T-helper 1 cell treated with Interleukin-12 subunit alpha and Interleukin-12 subunit beta and Interleukin-4 antibody, amounts not matched to agents 30 μg/mL and 1 μg/mL, for 36 hours (primary cell): ENCODE data around the gene MKI67.
"Not testable (repeated sequence)": the region's sequence is repeated elsewhere in the genome, so short reads cannot be mapped to it uniquely, and the experiment has no call there.

Experiments used
- H3K27ac Mint-ChIP-seq: one replicate; pipeline ENCODE4 v1.8.0; 2021; ENCODE audit warnings: mild to moderate bottlenecking, mixed read lengths
- H3K27me3 Mint-ChIP-seq: one replicate; pipeline ENCODE4 v1.8.0; 2021; ENCODE audit warnings: low read depth, mixed read lengths
- H3K36me3 Mint-ChIP-seq: one replicate; pipeline ENCODE4 v1.8.0; 2021; ENCODE audit warnings: low read depth, mixed read lengths
- H3K4me1 Mint-ChIP-seq: one replicate; pipeline ENCODE4 v1.8.0; 2021; ENCODE audit warnings: low read depth, mixed read lengths
- H3K4me3 Mint-ChIP-seq: one replicate; pipeline ENCODE4 v1.8.0; 2021; ENCODE audit warnings: mild to moderate bottlenecking, moderate library complexity, mixed read lengths
- H3K9me3 Mint-ChIP-seq: one replicate; pipeline ENCODE4 v1.8.0; 2021; ENCODE audit warnings: mixed read lengths

Gene MKI67

DNA sequence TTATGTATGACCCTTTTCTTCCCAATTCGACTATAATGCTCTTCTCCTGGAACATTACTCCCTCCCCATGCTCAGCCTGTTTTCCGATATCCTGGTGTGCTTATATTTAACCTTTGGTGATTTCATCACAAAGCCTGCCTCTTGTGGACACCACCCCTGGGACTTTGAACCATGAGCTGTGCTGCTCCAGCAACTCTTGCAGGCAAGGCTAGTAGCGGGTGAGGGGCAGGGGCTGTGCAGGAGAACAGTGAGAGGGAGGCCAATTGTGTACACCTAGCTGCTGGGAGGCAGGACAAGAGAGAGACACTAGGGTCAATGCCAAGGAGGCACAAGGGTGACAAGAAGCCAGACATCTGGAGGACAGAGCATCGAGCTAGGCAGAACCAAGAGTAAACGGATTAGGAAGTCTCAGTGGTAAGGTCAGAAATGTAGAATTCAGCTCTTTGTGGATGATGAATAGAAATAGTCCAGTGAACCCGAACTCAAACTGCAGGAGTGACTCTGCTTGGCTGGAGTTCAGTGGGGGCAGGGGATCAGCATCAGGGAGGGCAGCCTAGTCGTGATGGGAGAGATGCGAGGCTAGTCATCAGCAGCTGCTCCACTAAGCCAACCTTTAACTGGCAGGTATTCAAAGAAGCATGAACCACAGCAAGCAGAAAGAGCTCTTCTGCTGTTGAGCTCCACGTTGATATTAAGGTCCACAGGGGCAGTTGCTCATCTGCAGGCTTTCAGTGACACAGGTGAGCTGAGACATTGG, 31.0 kb upstream of the MKI67 start:
- peaks cover 35% of the 10 kb centered on the region for H3K27me3 Mint-ChIP-seq
- H3K9me3 Mint-ChIP-seq = no peaks in the 10 kb centered on the region
- no peaks in the 10 kb centered on the region for H3K36me3 Mint-ChIP-seq
- H3K4me3 Mint-ChIP-seq = no peak overlapping the region
- no peak overlapping the region for H3K27ac Mint-ChIP-seq
- H3K4me1 Mint-ChIP-seq = peaks cover 13% of the 10 kb centered on the region

DNA sequence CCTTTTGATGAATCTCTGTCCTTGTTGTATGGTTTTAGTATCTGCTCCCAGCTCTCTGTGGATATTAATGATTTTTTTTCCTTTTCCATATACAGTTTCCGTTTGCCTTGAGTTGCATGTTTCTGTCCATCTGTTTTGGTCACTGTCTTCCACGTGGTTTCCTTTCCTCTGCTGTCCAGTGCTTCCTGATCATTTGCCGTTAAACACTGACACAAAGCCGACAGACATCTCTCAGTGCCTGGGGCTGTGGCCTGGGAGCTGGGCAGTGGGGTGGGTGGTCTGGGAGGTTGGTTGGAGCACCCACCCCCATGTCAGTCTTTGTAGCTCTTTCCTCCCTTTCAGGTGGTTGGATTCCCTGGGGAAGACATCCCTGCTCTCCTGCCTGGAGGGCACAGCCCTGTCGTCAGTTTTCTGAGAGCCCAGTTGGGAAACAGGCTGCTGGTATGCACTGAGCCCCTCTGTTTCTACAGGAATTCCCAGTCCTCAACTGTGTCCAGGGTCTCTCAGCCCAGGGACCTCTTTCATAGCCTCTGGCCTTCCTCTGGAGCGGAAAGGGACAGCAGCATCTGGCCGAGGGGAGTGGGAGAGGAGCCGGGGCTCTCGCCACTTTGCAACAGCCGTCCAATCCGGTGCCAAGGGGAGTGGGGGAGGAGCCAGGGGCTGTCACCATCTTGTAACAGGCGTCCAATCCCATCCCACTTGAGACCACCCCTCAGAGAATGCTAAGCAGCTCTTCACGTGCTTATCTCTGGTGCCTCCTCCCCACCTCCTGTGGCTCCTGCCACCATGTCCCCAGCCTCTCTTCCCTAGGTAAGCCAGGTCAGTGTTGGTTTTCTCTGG, 26.7 kb upstream of the MKI67 start:
- H3K27me3 Mint-ChIP-seq = peaks cover 46% of the 10 kb centered on the region
- peaks cover 2% of the 10 kb centered on the region for H3K4me1 Mint-ChIP-seq
- H3K9me3 Mint-ChIP-seq = no peaks in the 10 kb centered on the region
- no peak overlapping the region for H3K4me3 Mint-ChIP-seq
- H3K27ac Mint-ChIP-seq = no peak overlapping the region
- H3K36me3 Mint-ChIP-seq = no peaks in the 10 kb centered on the region

DNA sequence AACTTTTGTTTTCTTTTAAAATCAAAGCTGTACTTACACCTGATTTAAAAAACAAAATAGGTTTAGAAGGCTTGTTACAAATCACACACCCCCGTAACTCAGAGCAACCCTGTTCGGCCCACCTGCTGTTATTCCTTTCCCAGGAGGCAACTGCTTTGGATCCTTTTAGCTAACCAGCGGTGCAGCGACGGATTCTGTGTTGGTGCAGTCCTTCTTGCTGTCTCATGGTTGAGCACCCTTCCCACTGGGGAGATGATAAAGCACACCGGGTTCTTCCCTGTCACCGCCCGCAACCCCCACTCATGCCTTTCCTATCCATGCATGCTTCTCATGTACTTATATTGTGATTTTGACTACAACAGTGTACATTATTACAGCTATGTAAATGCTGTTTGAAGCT, 24.8 kb upstream of the MKI67 start:
- peaks cover 42% of the 10 kb centered on the region for H3K27me3 Mint-ChIP-seq
- no peaks in the 10 kb centered on the region for H3K36me3 Mint-ChIP-seq
- H3K27ac Mint-ChIP-seq = no peak overlapping the region
- H3K9me3 Mint-ChIP-seq = no peaks in the 10 kb centered on the region
- H3K4me3 Mint-ChIP-seq = peak overlapping the region; percentile 65
- H3K4me1 Mint-ChIP-seq = peaks cover 9% of the 10 kb centered on the region

DNA sequence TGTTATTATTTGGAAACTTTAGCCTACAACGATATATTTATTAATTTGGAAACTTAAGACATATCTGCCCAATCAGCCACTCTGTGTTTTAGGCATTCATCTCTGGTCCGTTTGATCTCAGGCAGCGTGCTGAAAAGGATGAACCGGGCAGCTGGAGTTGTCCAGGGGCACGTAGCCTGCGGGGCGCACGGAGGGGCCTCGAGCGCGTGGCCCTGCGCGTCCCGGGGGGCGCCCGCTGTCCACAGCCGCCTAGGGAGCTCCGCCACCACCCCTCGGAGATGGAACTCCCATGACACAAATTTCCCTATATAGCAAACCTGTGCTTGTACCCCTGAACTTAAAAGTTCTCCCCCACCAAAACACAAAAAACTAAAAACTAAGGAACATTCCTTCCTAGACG, 24.3 kb upstream of the MKI67 start:
- Mint-ChIP-seq H3K9me3 (peaks cover 4% of the 10 kb centered on the region), H3K4me1 (peaks cover 13% of the 10 kb centered on the region), H3K4me3 (peak overlapping the region; percentile 65), H3K27me3 (peaks cover 37% of the 10 kb centered on the region), H3K27ac (no peak overlapping the region), H3K36me3 (peaks cover 5% of the 10 kb centered on the region)

DNA sequence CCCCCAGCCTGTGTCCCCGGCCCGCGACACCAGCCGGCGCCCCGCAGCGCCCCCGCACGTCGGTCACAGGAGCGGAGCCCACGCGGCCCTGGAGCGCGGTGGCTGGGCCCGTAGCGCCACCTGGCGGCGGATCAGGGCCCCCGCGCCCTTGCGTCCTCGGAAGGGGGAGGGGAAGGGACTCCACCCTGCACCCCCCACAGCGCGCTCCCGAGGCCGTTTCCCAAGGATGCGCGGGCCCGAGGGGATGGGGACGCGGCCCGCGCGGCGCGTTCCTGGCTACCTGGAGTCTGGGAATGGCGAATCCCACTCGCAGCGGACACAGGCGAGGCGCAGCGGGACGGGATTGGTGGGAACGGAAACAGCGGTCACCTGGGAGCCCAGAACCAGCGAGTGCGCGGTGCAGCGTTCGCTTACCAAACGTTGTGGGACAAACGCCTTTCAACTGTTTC, 23.8 kb upstream of the MKI67 start:
- Mint-ChIP-seq H3K27ac (no peak overlapping the region), H3K27me3 (peaks cover 36% of the 10 kb centered on the region), H3K9me3 (peaks cover 9% of the 10 kb centered on the region), H3K4me3 (peak overlapping the region; percentile 61), H3K36me3 (peaks cover 6% of the 10 kb centered on the region), H3K4me1 (peaks cover 16% of the 10 kb centered on the region)

DNA sequence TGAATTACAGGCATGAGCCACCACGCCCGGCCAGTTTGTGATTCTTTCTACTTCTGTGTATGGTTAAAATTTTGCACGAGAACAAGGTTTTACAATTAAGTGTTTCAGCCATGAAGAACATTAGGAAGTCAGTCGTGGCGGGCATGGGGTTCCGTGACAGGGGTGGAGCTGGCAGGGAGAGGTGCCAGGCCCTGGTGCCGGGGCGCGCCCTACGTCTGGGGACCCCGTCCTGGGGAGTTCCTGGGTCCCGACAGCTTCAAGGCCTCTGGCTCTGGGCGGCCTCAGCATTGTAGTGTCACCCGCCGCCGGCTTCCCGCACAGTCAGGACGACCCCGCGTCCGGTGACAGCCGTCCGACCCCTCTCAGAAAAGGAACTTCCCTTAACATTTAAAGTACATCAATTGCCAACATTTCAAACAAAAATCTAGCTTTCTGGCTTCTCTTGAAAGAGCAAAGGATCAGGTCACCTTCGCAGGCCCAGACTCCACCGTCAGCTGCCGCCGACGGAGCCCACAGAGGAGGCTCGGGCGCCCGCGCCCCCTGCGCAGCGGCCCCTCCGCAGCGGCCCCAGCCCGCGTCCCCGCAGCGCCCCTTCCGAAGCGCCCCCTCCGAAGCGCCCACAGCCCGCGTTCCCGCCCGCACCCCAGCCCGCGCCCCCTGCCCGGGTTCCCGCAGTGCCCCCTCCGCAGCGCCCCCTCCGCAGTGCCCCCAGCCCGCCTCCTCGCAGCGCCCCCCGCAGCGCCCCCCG, 23.2 kb upstream of the MKI67 start:
- no peak overlapping the region for H3K27ac Mint-ChIP-seq
- peaks cover 6% of the 10 kb centered on the region for H3K36me3 Mint-ChIP-seq
- peak overlapping the region; percentile 44 for H3K4me3 Mint-ChIP-seq
- peaks cover 36% of the 10 kb centered on the region for H3K27me3 Mint-ChIP-seq
- peaks cover 11% of the 10 kb centered on the region for H3K9me3 Mint-ChIP-seq
- H3K4me1 Mint-ChIP-seq = peaks cover 19% of the 10 kb centered on the region

DNA sequence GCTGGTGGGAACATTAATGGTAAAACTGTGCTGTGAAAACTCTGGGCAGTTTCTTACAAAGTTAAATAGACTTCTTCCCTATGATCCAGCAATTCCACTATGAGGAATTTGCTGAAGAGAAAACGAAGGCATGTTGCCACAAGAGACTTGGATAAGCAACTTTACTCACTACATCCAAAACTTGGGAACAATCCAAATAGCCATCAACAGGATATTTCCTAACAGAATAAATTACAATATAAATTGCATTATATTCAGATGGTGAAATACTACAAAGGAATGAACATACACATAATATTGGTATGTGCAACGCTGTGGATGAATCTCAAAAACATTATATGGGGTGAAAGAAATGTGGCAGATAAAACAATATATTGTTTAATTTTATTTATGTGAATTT, 21.4 kb upstream of the MKI67 start:
- Mint-ChIP-seq H3K36me3 (peaks cover 6% of the 10 kb centered on the region), H3K4me3 (no peak overlapping the region), H3K27ac (no peak overlapping the region), H3K27me3 (peaks cover 22% of the 10 kb centered on the region), H3K9me3 (peaks cover 11% of the 10 kb centered on the region), H3K4me1 (peaks cover 19% of the 10 kb centered on the region)

DNA sequence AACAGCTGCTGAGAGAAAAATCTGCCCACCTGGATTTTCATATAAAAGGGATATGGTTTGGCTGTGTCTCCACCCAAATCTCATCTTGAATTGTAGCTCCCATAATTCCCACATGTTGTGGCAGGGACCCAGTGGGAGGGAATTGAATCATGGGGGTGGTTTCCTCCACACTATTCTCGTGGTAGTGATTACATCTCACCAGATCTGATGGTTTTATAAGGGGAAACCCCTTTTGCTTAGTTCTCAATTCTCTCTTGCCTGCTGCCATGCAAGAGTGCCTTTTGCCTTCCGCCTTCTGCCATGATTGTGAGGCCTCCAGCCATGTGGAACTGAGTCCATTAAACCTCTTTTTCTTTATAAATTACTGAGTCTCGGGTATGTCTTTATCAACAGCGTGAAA, 20.8 kb upstream of the MKI67 start:
- Mint-ChIP-seq H3K4me1 (peaks cover 19% of the 10 kb centered on the region), H3K9me3 (peaks cover 11% of the 10 kb centered on the region), H3K4me3 (no peak overlapping the region), H3K27me3 (peaks cover 16% of the 10 kb centered on the region), H3K27ac (no peak overlapping the region), H3K36me3 (peaks cover 6% of the 10 kb centered on the region)

DNA sequence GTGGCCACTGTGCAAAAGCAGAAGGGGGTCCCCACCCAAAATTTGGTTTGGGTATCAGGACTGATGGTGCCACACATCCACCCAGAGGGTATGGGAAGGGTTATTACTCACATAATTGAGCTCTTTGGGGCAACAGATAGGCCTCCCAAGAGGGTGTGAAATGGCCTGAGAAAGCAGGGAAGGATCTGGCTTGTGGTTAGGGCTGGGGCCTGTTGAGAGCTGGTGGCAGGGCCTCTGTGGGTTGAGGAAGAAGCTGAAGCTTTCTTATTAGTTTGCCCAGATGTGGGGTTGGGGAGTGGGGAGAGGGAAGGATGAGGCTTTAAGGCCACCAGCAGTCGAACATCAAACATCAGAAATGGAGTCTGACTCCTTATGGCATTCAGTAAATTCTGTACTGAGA, 18.3 kb upstream of the MKI67 start:
- Mint-ChIP-seq H3K4me3 (no peak overlapping the region), H3K4me1 (peaks cover 17% of the 10 kb centered on the region), H3K27ac (no peak overlapping the region), H3K27me3 (peaks cover 6% of the 10 kb centered on the region), H3K36me3 (peaks cover 6% of the 10 kb centered on the region), H3K9me3 (peaks cover 11% of the 10 kb centered on the region)

DNA sequence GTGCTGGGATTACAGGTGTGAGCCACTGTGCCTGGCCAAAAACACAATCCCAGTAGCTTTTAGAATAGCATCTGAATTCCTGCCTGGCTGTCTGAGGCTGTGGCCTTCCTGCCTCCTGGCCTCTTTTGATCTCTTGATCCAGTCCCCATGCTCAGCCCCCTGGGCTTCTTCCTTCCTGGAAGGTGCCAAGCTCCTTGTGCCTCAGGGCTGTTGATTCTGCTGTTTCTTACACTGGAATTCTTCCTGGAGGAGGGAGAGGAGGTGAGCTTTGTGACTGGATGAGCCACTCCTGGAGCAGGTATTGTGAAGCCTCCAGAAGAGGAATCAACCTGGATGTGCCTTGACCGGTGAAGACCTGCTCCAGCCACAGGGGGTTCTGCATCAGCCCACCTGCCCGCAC, 17.3 kb upstream of the MKI67 start:
- H3K4me1 Mint-ChIP-seq = peaks cover 17% of the 10 kb centered on the region
- H3K4me3 Mint-ChIP-seq = no peak overlapping the region
- peaks cover 6% of the 10 kb centered on the region for H3K27me3 Mint-ChIP-seq
- H3K27ac Mint-ChIP-seq = no peak overlapping the region
- peaks cover 6% of the 10 kb centered on the region for H3K36me3 Mint-ChIP-seq
- H3K9me3 Mint-ChIP-seq = peaks cover 11% of the 10 kb centered on the region

DNA sequence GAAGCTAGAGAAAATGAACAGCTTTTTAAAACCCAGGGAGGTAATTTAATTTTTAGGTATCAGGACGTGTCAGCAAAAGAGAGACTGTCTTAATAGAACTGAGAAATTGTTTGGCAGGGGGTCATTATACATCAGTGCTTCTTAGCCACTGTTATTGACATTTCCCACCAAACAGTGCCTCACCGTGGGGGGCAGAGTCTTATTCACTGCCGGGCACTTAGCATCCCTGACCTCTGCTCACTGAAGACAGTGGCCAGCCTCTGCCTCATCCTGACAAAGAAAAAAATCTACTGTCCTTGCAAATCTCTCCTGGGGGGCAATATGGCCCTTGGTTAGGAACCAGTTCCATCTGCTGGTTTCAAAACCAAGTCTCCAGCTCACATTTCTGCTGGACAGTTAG, 14.2 kb upstream of the MKI67 start:
- Mint-ChIP-seq H3K27me3 (no peaks in the 10 kb centered on the region), H3K27ac (no peak overlapping the region), H3K36me3 (peaks cover under 1% of the 10 kb centered on the region), H3K4me3 (no peak overlapping the region), H3K4me1 (peaks cover 9% of the 10 kb centered on the region), H3K9me3 (peaks cover 5% of the 10 kb centered on the region)

DNA sequence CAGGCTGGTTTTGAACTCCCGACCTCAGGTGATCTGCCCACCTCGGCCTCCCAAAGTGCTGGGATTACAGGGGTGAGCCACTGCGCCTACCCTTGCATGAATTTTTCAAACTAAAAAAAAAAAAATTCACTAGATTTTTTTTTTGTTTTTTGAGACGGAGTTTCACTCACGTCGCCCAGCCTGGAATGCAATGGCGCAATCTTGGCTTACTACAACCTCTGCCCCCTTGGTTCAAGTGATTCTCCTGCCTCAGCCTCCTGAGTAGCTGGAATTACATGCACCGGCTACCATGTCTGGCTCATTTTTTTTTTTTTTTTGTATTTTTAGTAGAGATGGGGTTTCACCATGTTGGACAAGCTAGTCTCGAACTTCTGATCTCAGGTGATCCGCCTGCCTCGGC, 12.2 kb upstream of the MKI67 start:
- H3K27me3 Mint-ChIP-seq = peaks cover 11% of the 10 kb centered on the region
- H3K36me3 Mint-ChIP-seq, H3K27ac Mint-ChIP-seq, H3K4me1 Mint-ChIP-seq, H3K9me3 Mint-ChIP-seq, H3K4me3 Mint-ChIP-seq: not testable (repeated sequence)

DNA sequence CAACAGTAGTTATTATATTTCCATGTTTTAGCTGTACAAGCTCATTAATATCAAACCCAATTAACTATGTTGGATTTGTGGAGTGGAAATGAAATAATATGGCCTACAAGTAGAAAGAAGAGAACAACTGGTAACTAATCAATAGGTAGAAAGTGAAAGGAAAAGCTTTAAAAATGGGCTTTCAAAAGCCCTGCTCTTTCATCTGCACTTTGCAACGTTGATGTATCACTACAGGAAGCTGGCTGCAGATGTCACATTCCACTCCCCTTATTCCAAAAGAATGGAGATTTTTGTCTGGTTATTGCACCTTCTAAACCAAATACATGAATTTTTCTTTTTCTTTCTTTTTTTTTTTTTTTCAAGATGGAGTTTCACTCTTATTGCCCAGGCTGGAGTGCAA, 11.7 kb upstream of the MKI67 start:
- Mint-ChIP-seq H3K4me3 (no peak overlapping the region), H3K36me3 (no peaks in the 10 kb centered on the region), H3K9me3 (no peaks in the 10 kb centered on the region), H3K27ac (no peak overlapping the region), H3K4me1 (peaks cover 4% of the 10 kb centered on the region), H3K27me3 (peaks cover 16% of the 10 kb centered on the region)

DNA sequence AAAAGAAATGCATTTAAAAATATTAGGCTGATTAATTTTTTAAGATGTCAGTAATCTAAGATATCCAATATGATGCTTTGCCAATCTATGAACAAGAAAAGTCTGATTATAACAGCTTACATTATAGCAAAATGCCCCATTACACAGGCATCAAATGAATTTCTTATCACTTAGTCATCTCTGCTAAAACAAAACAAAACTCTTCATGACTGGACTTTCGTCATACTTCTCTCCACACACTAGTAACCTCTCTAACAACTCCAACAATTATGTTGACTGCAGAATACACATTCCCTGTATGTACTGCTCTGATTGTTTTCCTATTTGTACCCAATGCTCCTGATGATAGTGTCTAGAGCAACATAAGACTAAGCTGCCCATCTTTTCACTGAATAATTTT, 3.8 kb upstream of the MKI67 start:
- peaks cover 5% of the 10 kb centered on the region for H3K36me3 Mint-ChIP-seq
- H3K27ac Mint-ChIP-seq = no peak overlapping the region
- peaks cover 32% of the 10 kb centered on the region for H3K27me3 Mint-ChIP-seq
- H3K9me3 Mint-ChIP-seq = no peaks in the 10 kb centered on the region
- H3K4me3 Mint-ChIP-seq = no peak overlapping the region
- H3K4me1 Mint-ChIP-seq = peaks cover 5% of the 10 kb centered on the region
